Glutamatergic neuron (in vitro differentiated cells): ENCODE results near the gene PTPN23. TPM values are rescaled to one million over a fixed set of nuclear protein-coding genes. Genes with fewer than 3 reads are reported as not detected.
"Not testable (repeated sequence)": the region's sequence is repeated elsewhere in the genome, so short reads cannot be mapped to it uniquely, and the experiment has no call there.

Source experiments
- DNase-seq: peaks from one replicate; pipeline ENCODE4 v3.0.0; 2022
- H3K27ac Mint-ChIP-seq: one replicate; pipeline ENCODE4 v1.8.0; 2020; ENCODE audit warnings: mild to moderate bottlenecking, mixed read lengths, inconsistent platforms; ENCODE audit not compliant: unreplicated experiment
- H3K27me3 Mint-ChIP-seq: one replicate; pipeline ENCODE4 v1.8.0; 2020; ENCODE audit warnings: mild to moderate bottlenecking, moderate library complexity, mixed read lengths, inconsistent platforms; ENCODE audit not compliant: unreplicated experiment
- H3K36me3 Mint-ChIP-seq: one replicate; pipeline ENCODE4 v1.8.0; 2020; ENCODE audit warnings: mild to moderate bottlenecking, mixed read lengths, inconsistent platforms; ENCODE audit not compliant: unreplicated experiment
- H3K4me1 Mint-ChIP-seq: one replicate; pipeline ENCODE4 v1.8.0; 2020; ENCODE audit warnings: mild to moderate bottlenecking, low read depth, mixed read lengths, inconsistent platforms; ENCODE audit not compliant: unreplicated experiment
- H3K4me3 Mint-ChIP-seq: one replicate; pipeline ENCODE4 v1.8.0; 2020; ENCODE audit warnings: mild to moderate bottlenecking, mixed read lengths, inconsistent platforms; ENCODE audit not compliant: unreplicated experiment
- H3K9me3 Mint-ChIP-seq: one replicate; pipeline ENCODE4 v1.8.0; 2020; ENCODE audit warnings: mild to moderate bottlenecking, moderate library complexity, mixed read lengths, inconsistent platforms; ENCODE audit not compliant: unreplicated experiment
- CTCF ChIP-seq: fragments of 200-600 bp; sonication (generic); IDR thresholded peaks from one replicate; pipeline ENCODE4 v1.5.0; 2021; ENCODE audit not compliant: partially characterized antibody, unreplicated experiment
- total RNA-seq: library from RNA; stranded (reverse); fragmentation: NEBNext Ultra II Directional; extraction: Animal tissue kit (Norgen Biotek cat#: 25700); gene quantifications from one replicate; pipeline ENCODE4 v1.2.1, GENCODE V29; 2021; ENCODE audit not compliant: unreplicated experiment

PTPN23 gene
- total RNA-seq, 1 donor from 2014 or later, result 71.0 TPM

- H3K9me3 Mint-ChIP-seq, result no peaks in the 10 kb centered on the region
- H3K4me1 Mint-ChIP-seq, result no peaks in the 10 kb centered on the region
- TF ChIP-seq CTCF, result no peak
- no peak overlapping the region for H3K27ac Mint-ChIP-seq
- DNase-seq, result no peak
- peaks cover 2% of the 10 kb centered on the region for H3K27me3 Mint-ChIP-seq
- H3K36me3 Mint-ChIP-seq, result no peaks in the 10 kb centered on the region
- H3K4me3 Mint-ChIP-seq, result no peak overlapping the region
Measured at GRCh38 chr3:47347217-47347801, 33.5 kb upstream of the PTPN23 start.

- no peaks in the 10 kb centered on the region for H3K36me3 Mint-ChIP-seq
- no peak for DNase-seq
Measured at GRCh38 chr3:47348411-47349154, 32.2 kb upstream of the PTPN23 start.

GRCh38 chr3:47355010-47355409, 25.8 kb upstream of the PTPN23 start:
- Mint-ChIP-seq H3K4me3 (no peak overlapping the region), H3K9me3 (peaks cover 4% of the 10 kb centered on the region), H3K36me3 (peaks cover 4% of the 10 kb centered on the region), H3K27ac (no peak overlapping the region), H3K4me1 (no peaks in the 10 kb centered on the region), H3K27me3 (peaks cover 6% of the 10 kb centered on the region)
- no peak for DNase-seq
- TF ChIP-seq CTCF, result no peak

More at GRCh38 chr3:47348411-47349154, 32.2 kb upstream of the PTPN23 start:
- TF ChIP-seq CTCF, result no peak
- Mint-ChIP-seq H3K4me3 (no peak overlapping the region), H3K27me3 (peaks cover 2% of the 10 kb centered on the region), H3K9me3 (no peaks in the 10 kb centered on the region), H3K4me1 (no peaks in the 10 kb centered on the region), H3K27ac (no peak overlapping the region)

- no peak overlapping the region for H3K27ac Mint-ChIP-seq
- H3K36me3 Mint-ChIP-seq, result peaks cover 9% of the 10 kb centered on the region
- H3K27me3 Mint-ChIP-seq, result peaks cover 6% of the 10 kb centered on the region
- TF ChIP-seq CTCF, result no peak
- H3K4me1 Mint-ChIP-seq, result no peaks in the 10 kb centered on the region
- H3K9me3 Mint-ChIP-seq, result peaks cover 9% of the 10 kb centered on the region
- H3K4me3 Mint-ChIP-seq, result no peak overlapping the region
- DNase-seq, result no peak
Measured at GRCh38 chr3:47356201-47356600, 24.6 kb upstream of the PTPN23 start.

- peaks cover 8% of the 10 kb centered on the region for H3K27me3 Mint-ChIP-seq
- H3K4me1 Mint-ChIP-seq, result no peaks in the 10 kb centered on the region
- no peak for TF ChIP-seq CTCF
- H3K9me3 Mint-ChIP-seq, result peaks cover 9% of the 10 kb centered on the region
- peaks cover 9% of the 10 kb centered on the region for H3K36me3 Mint-ChIP-seq
- no peak overlapping the region for H3K4me3 Mint-ChIP-seq
- DNase-seq, result no peak
- H3K27ac Mint-ChIP-seq, result no peak overlapping the region
Measured at GRCh38 chr3:47359323-47359722, 21.5 kb upstream of the PTPN23 start.

- not testable (repeated sequence) for DNase-seq, H3K27ac Mint-ChIP-seq, H3K36me3 Mint-ChIP-seq, H3K27me3 Mint-ChIP-seq, H3K4me3 Mint-ChIP-seq, H3K4me1 Mint-ChIP-seq, H3K9me3 Mint-ChIP-seq
Measured at GRCh38 chr3:47360110-47360517, 20.7 kb upstream of the PTPN23 start.
